A549 (cell line): ENCODE measurements around the gene ATF6B.

Experiments used
- CTCF ChIP-seq: fragments of >200 bp; sonication (Bioruptor Twin); formaldehyde crosslinking; IDR thresholded peaks from 3 replicates; pipeline ENCODE4 v1.5.1; 2016
- POLR2A ChIP-seq: IDR thresholded peaks from 2 replicates; pipeline ENCODE4 v1.6.1; 2012; ENCODE audit warnings: mild to moderate bottlenecking, low read length
- RAD21 ChIP-seq, 2 experiments: fragments of >200 bp in 1 of 2; sonication (Bioruptor Twin) in 1 of 2; formaldehyde crosslinking in 1 of 2; IDR thresholded peaks in 1 of 2; conservative IDR thresholded peaks in 1 of 2; 2 replicates in 1 of 2; 3 replicates in 1 of 2; pipeline ENCODE4 v1.6.1; 2012 to 2018; ENCODE audit warnings: inconsistent platforms in 1 of 2

GRCh38 chr6:32156891-32157290, 28.8 kb upstream of the ATF6B start:
- TF ChIP-seq CTCF: no peak
- no peak for TF ChIP-seq RAD21 (conservative IDR thresholded peaks at IDR 0.05 in 1 of 2, IDR thresholded peaks at IDR 0.05 in 1 of 2)
- TF ChIP-seq POLR2A: no peak
